ENCODE data around the gene C20orf144. TPM values are rescaled to one million over a fixed set of nuclear protein-coding genes. Genes with fewer than 3 reads are reported as not detected.

The C20orf144 gene
- total and polyA plus RNA-seq, 9 of the 15 experiments (the other 6 are each of a cell fraction or from before 2014, with no cell fraction given): 0.04 to 0.23 (median 0.11) TPM; not detected in 2

DNA sequence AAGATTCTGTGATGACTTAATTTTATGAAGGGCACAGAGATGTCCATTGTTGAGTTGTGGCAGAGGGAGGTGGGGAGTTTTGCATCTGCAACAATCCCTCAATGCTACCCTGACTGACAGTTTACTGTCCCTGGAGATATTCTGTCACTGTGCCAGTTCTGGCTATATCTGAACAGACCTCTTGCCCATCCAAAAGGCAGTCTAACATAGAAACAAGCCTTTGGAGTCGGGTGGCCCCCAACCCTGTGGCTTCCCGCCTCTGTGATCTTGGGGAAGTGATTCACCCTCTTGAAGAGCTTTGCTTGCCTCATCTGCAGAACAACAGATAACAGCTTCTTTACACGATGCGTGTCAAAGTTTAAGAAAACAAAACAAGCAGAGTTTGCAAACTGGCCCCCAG is 27.8 kb downstream of the C20orf144 start (continued):
- TF ChIP-seq, protein P1, sequence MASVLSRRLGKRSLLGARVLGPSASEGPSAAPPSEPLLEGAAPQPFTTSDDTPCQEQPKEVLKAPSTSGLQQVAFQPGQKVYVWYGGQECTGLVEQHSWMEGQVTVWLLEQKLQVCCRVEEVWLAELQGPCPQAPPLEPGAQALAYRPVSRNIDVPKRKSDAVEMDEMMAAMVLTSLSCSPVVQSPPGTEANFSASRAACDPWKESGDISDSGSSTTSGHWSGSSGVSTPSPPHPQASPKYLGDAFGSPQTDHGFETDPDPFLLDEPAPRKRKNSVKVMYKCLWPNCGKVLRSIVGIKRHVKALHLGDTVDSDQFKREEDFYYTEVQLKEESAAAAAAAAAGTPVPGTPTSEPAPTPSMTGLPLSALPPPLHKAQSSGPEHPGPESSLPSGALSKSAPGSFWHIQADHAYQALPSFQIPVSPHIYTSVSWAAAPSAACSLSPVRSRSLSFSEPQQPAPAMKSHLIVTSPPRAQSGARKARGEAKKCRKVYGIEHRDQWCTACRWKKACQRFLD (CRISPR knock-in tag; IDR thresholded peaks at IDR 0.05): peak; percentile 46; the same call in 1 of the 2 replicates

DNA sequence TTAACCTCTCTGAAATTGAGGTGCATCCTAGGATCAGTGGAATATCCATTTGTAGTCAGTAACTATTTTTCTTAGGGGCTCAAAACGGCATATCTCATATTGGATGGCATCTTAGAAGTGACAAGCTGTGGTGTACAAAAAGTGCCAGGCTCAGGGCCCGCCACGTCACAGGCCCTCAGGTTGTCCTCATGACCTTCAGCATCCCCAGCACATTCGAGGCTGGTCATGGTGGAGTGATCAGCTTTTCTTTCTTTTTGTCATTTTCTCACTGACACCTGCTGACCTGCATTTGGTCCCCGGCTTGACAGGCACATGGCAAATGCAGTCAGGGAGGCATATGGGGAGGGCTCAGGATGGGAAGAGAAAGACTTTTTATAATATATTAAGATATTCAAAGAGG is 31.2 kb downstream of the C20orf144 start:
- no peaks in the 10 kb centered on the region for H3K9me1 ChIP-seq (ENCODE audit: control insufficient read depth, insufficient read depth, low read length)
- H3K4me3 ChIP-seq: no peak overlapping the region
- in situ Hi-C loops (cut with MboI): no loop called here
- FAIRE-seq: no peak
- H3K27ac ChIP-seq (ENCODE audit: extremely low read depth, low read depth, low read length): no peak overlapping the region
- H3K9me3 ChIP-seq (replicated peaks; ENCODE audit: control insufficient read depth, insufficient read depth, low read depth, low read length): no peaks in the 10 kb centered on the region
- H3K79me2 ChIP-seq (ENCODE audit: control insufficient read depth, insufficient read depth, low read length): no peaks in the 10 kb centered on the region
- no peaks in the 10 kb centered on the region for H3K36me3 ChIP-seq (ENCODE audit: control insufficient read depth, insufficient read depth, low read length)
- H3K4me1 ChIP-seq (replicated peaks in 1 of 2; ENCODE audit: control insufficient read depth in 2 of 2, insufficient read depth in 2 of 2, low read length in 2 of 2): peaks cover 19 to 21% of the 10 kb centered on the region in 2 experiments
- H3K27me3 ChIP-seq (ENCODE audit: control insufficient read depth in 2 of 2, insufficient read depth in 2 of 2, low read length in 2 of 2): no peaks in the 10 kb centered on the region
- no peak overlapping the region for H3K4me2 ChIP-seq (ENCODE audit: insufficient read depth, low read length)
- no peaks in the 10 kb centered on the region for H4K20me1 ChIP-seq (replicated peaks; ENCODE audit: control insufficient read depth, insufficient read depth, low read length)
- POLR2A ChIA-PET: interaction anchor here (0.5 kb wide), 1 partner anchor 28 kb away, joined by 5 read pairs; no protein-coding TSS in a partner anchor
- H3K9ac ChIP-seq (ENCODE audit: insufficient read depth in 1 of 2, low read depth in 2 of 2, low read length in 2 of 2): no peak overlapping the region
- intact Hi-C loops (cut with micrococcal nuclease): no loop called here
- ATAC-seq: no peak
- no peak for DNase-seq (ENCODE audit: extremely low read depth in 1 of 4, low spot score in 3 of 4)
- 59% methylated on average over 5 of the region's 5 CpGs for WGBS (ENCODE audit: insufficient coverage, low coverage, missing lambda C conversion rate)
- BruUV-seq (replicated peaks): no TSS peak
- CTCF ChIA-PET (ENCODE audit: low intra/inter-chr PET ratio): no interaction called here
- no peak overlapping the region for H2AFZ ChIP-seq (ENCODE audit: low read depth, low read length)
- TF ChIP-seq CUX1 (CRISPR knock-in tag; IDR thresholded peaks at IDR 0.05) (no peak), YBX1 (IDR thresholded peaks at IDR 0.05) (no peak), KHSRP (IDR thresholded peaks at IDR 0.05) (no peak), CBX2 (IDR thresholded peaks at IDR 0.05; ENCODE audit: insufficient read depth, low read length, poor library complexity, severe bottlenecking) (no peak), SFPQ (IDR thresholded peaks at IDR 0.05; ENCODE audit: low read depth, low read length) (no peak)
- TF ChIP-seq, protein P2, sequence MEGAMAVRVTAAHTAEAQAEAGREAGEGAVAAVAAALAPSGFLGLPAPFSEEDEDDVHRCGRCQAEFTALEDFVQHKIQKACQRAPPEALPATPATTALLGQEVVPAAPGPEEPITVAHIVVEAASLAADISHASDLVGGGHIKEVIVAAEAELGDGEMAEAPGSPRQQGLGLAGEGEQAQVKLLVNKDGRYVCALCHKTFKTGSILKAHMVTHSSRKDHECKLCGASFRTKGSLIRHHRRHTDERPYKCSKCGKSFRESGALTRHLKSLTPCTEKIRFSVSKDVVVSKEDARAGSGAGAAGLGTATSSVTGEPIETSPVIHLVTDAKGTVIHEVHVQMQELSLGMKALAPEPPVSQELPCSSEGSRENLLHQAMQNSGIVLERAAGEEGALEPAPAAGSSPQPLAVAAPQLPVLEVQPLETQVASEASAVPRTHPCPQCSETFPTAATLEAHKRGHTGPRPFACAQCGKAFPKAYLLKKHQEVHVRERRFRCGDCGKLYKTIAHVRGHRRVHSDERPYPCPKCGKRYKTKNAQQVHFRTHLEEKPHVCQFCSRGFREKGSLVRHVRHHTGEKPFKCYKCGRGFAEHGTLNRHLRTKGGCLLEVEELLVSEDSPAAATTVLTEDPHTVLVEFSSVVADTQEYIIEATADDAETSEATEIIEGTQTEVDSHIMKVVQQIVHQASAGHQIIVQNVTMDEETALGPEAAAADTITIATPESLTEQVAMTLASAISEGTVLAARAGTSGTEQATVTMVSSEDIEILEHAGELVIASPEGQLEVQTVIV (CRISPR knock-in tag; IDR thresholded peaks at IDR 0.05; ENCODE audit: borderline replicate concordance): no peak

Data from K562 (cell line).